Testis (tissue), 2 donors: ENCODE data around the gene MED27.

Experiments
- POLR2A ChIP-seq: fragments of 450-650 bp; IDR thresholded peaks from one replicate; pipeline ENCODE4 v1.6.1; 2017; ENCODE audit warnings: antibody characterized with exemption, mild to moderate bottlenecking, moderate library complexity
- TF ChIP-seq, protein P1 (sequence below), 3 experiments: fragments of 450-650 bp in 2 of 3; fragments of 200-600 bp in 1 of 3; sonication (generic) in 1 of 3; IDR thresholded peaks; one replicate each; pipeline ENCODE4 v1.5.1; 2016 to 2019; ENCODE audit warnings: antibody characterized with exemption in 3 of 3, mild to moderate bottlenecking in 2 of 3, moderate library complexity in 1 of 3

DNA sequence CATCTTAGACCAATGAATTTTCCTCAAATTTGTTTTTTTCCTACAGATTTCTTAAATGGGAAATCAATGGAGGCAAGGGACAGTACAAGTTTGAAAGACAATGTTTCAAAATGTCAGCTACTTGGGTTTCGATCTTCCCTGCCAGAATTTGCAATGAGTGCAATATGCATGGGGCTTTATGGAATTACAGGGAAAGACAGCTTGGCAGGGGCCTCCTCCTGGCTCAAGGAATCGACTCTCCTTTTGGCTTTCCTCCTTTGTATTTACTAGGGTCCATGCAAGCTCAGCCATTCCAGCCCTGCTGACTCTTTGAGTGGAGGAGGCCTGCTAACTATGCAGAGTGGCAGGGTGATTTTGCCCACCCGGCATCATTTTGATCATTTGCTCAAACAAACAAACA is 63.2 kb downstream of the MED27 start:
- TF ChIP-seq, protein P1, sequence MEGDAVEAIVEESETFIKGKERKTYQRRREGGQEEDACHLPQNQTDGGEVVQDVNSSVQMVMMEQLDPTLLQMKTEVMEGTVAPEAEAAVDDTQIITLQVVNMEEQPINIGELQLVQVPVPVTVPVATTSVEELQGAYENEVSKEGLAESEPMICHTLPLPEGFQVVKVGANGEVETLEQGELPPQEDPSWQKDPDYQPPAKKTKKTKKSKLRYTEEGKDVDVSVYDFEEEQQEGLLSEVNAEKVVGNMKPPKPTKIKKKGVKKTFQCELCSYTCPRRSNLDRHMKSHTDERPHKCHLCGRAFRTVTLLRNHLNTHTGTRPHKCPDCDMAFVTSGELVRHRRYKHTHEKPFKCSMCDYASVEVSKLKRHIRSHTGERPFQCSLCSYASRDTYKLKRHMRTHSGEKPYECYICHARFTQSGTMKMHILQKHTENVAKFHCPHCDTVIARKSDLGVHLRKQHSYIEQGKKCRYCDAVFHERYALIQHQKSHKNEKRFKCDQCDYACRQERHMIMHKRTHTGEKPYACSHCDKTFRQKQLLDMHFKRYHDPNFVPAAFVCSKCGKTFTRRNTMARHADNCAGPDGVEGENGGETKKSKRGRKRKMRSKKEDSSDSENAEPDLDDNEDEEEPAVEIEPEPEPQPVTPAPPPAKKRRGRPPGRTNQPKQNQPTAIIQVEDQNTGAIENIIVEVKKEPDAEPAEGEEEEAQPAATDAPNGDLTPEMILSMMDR (IDR thresholded peaks at IDR 0.05) = no peak
- TF ChIP-seq POLR2A = no peak
